WI38 (cell line): ENCODE data around the gene BZW2.

Experiments
- H3K4me3 ChIP-seq: 2 replicates; pipeline ENCODE4 v1.5.1; 2011; ENCODE audit warnings: low read depth, mild to moderate bottlenecking, control low read depth, low read length
- CTCF ChIP-seq: IDR thresholded peaks from 2 replicates; pipeline ENCODE4 v1.5.1; 2012; ENCODE audit warnings: low read depth, mild to moderate bottlenecking, control low read depth, low read length

Gene BZW2

GRCh38 chr7:16715928-16716327 lies 69.9 kb downstream of the BZW2 start:
- no peak for TF ChIP-seq CTCF
- H3K4me3 ChIP-seq: no peak overlapping the region

DNA sequence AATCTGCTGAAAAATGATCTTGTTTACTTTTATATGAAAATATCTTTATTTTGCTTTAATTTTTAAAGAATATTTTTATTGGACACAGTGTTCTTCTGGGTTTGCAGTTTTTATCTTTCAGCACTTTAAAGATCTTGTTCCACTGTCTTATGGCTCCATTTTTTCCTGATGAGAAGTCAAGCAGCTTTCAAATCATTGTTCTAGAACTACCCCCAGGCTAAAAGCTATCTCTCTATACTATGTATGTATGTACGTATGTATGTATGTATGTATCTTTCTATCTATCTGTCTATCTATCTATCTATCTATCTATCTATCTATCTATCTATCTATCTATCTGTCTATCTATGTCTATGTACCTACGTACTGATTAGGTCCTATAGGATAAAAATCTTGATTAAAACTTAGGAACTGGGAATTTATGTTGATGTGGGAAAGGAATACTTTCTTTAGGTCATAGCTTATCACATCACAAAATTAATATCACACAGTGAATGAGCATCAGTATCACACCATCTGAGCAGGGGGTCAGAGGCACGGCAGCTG lies 72.2 kb downstream of the BZW2 start:
- H3K4me3 ChIP-seq: no peak overlapping the region
- TF ChIP-seq CTCF: no peak

GRCh38 chr7:16719699-16720098 lies 73.7 kb downstream of the BZW2 start:
- no peak for TF ChIP-seq CTCF
- H3K4me3 ChIP-seq: no peak overlapping the region

GRCh38 chr7:16721541-16721940 lies 75.6 kb downstream of the BZW2 start:
- H3K4me3 ChIP-seq: no peak overlapping the region
- no peak for TF ChIP-seq CTCF

DNA sequence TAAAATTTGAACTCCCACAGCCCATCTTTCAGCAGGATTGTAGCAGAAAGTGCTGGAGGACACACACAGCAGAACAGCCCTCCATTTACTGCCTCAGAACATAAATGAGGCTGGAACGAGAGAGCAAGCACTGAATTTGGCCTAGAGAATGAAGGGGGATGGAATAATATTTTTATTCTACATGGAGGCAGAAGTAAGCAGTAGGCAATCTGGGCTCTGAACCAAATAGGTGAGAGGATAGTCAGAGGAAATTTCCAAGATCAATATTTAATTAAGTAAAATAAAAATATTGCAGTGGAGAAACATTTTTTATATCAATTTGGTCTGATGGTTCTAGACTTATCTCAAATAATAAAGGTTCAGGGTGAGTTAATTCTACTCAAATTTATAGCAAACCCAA lies 78.4 kb downstream of the BZW2 start:
- TF ChIP-seq CTCF: no peak

GRCh38 chr7:16726189-16726588 lies 80.2 kb downstream of the BZW2 start:
- TF ChIP-seq CTCF: no peak
- no peak overlapping the region for H3K4me3 ChIP-seq

More for the DNA sequence above, 78.4 kb downstream of the BZW2 start:
- no peak overlapping the region for H3K4me3 ChIP-seq

- H3K4me3 ChIP-seq: no peak overlapping the region
- TF ChIP-seq CTCF: no peak
Observed at GRCh38 chr7:16727736-16728135, 81.8 kb downstream of the BZW2 start.
